HEK293 (cell line): ENCODE measurements around the gene GNAI1.

ENCODE experiments used
- CTCF ChIA-PET: fragments of 350-600 bp; formaldehyde crosslinking; extraction: SDS; loops from one replicate; lab custom pipeline; 2021; ENCODE audit warnings: antibody characterized with exemption; lab: Yijun Ruan, JAX
- POLR2A ChIA-PET: fragments of 300-600 bp; formaldehyde crosslinking; extraction: SDS; loops from one replicate; lab custom pipeline; 2020; ENCODE audit warnings: antibody characterized with exemption, inconsistent platforms; lab: Yijun Ruan, JAX
- H3K27ac ChIP-seq: fragments of 200-500 bp; sonication (Bioruptor generic); 2 replicates; pipeline ENCODE4 v1.5.1; 2014; ENCODE audit warnings: low read depth, low read length, control low read depth, inconsistent platforms; ENCODE audit errors: extremely low read depth
- H3K36me3 ChIP-seq, 2 experiments: fragments of 200-500 bp in 1 of 2; sonication (Bioruptor generic) in 1 of 2; 1 replicate in 1 of 2; 2 replicates in 1 of 2; pipeline ENCODE4 v1.5.1; 2014 to 2017; ENCODE audit warnings: inconsistent platforms in 2 of 2, low read length in 2 of 2; ENCODE audit not compliant: control insufficient read depth in 2 of 2, insufficient read depth in 1 of 2
- H3K4me1 ChIP-seq: fragments of 200-500 bp; sonication (Bioruptor generic); 2 replicates; pipeline ENCODE4 v1.5.1; 2014; ENCODE audit warnings: mild to moderate bottlenecking, low read length, inconsistent platforms; ENCODE audit not compliant: control insufficient read depth, insufficient read depth
- H3K4me3 ChIP-seq: 2 replicates; pipeline ENCODE4 v1.5.1; 2011; ENCODE audit warnings: low read depth, mild to moderate bottlenecking, control low read depth, low read length, moderate library complexity
- H3K9me3 ChIP-seq: fragments of 200-500 bp; sonication (Bioruptor generic); 2 replicates; pipeline ENCODE4 v1.5.1; 2014; ENCODE audit warnings: low read depth, low read length, inconsistent platforms; ENCODE audit not compliant: control insufficient read depth, insufficient read depth
- GLI2 ChIP-seq: fragments of 450-650 bp; formaldehyde crosslinking; IDR thresholded peaks from 2 replicates; pipeline ENCODE4; 2017; ENCODE audit warnings: missing biosample characterization, missing genetic modification characterization, low read depth, borderline replicate concordance
- HOXA7 ChIP-seq: sonication (generic); formaldehyde crosslinking; IDR thresholded peaks from 2 replicates; pipeline ENCODE4 v1.8.1; 2022; ENCODE audit warnings: missing genetic modification reagents, borderline replicate concordance
- MZF1 ChIP-seq: fragments of 450-650 bp; formaldehyde crosslinking; IDR thresholded peaks from 2 replicates; pipeline ENCODE4 v1.5.1; 2017; ENCODE audit warnings: missing biosample characterization, missing genetic modification characterization, borderline replicate concordance
- PRDM1 ChIP-seq: fragments of 450-650 bp; formaldehyde crosslinking; IDR thresholded peaks from 2 replicates; pipeline ENCODE4; 2016; ENCODE audit warnings: missing biosample characterization, missing genetic modification characterization
- SP2 ChIP-seq: fragments of 450-650 bp; formaldehyde crosslinking; IDR thresholded peaks from 2 replicates; pipeline ENCODE4 v1.5.1; 2016; ENCODE audit warnings: missing biosample characterization, missing genetic modification characterization
- SP7 ChIP-seq: fragments of 450-650 bp; formaldehyde crosslinking; IDR thresholded peaks from 2 replicates; pipeline ENCODE4 v1.5.1; 2016; ENCODE audit warnings: missing biosample characterization, missing genetic modification characterization
- ZBTB17 ChIP-seq: fragments of 450-650 bp; formaldehyde crosslinking; IDR thresholded peaks from 2 replicates; pipeline ENCODE4 v1.5.1; 2016; ENCODE audit warnings: missing biosample characterization, missing genetic modification characterization
- ZBTB20 ChIP-seq: fragments of 450-650 bp; formaldehyde crosslinking; IDR thresholded peaks from 2 replicates; pipeline ENCODE4 v1.5.1; 2016; ENCODE audit warnings: missing biosample characterization, missing genetic modification characterization
- ZBTB8A ChIP-seq: fragments of 450-650 bp; formaldehyde crosslinking; IDR thresholded peaks from 2 replicates; pipeline ENCODE4 v1.5.1; 2016; ENCODE audit warnings: missing biosample characterization, missing genetic modification characterization
- ZFHX2 ChIP-seq: fragments of 450-650 bp; formaldehyde crosslinking; conservative IDR thresholded peaks from 2 replicates; pipeline ENCODE4 v1.5.1; 2016; ENCODE audit warnings: missing biosample characterization, missing genetic modification characterization
- ZNF239 ChIP-seq: fragments of 450-650 bp; formaldehyde crosslinking; IDR thresholded peaks from 2 replicates; pipeline ENCODE4 v1.5.1; 2016; ENCODE audit warnings: missing biosample characterization, missing genetic modification characterization
- ZNF366 ChIP-seq: fragments of 450-650 bp; formaldehyde crosslinking; conservative IDR thresholded peaks from 2 replicates; pipeline ENCODE4 v1.5.1; 2016; ENCODE audit warnings: missing biosample characterization, missing genetic modification characterization
- ZNF626 ChIP-seq: fragments of 450-650 bp; sonication (Bioruptor Pico); formaldehyde crosslinking; IDR thresholded peaks from 2 replicates; pipeline ENCODE4 v1.5.1; 2018; ENCODE audit warnings: missing biosample characterization, missing genetic modification characterization, inconsistent platforms
- ZNF768 ChIP-seq: fragments of 450-650 bp; formaldehyde crosslinking; IDR thresholded peaks from 2 replicates; pipeline ENCODE4 v1.5.1; 2018; ENCODE audit warnings: missing biosample characterization, mild to moderate bottlenecking, missing genetic modification characterization
- ZSCAN30 ChIP-seq: fragments of 450-650 bp; IDR thresholded peaks from 2 replicates; pipeline ENCODE4 v1.5.1; 2018; ENCODE audit warnings: missing biosample characterization, mild to moderate bottlenecking, missing genetic modification characterization, moderate library complexity
- TF ChIP-seq, protein P1 (sequence below): fragments of 450-650 bp; formaldehyde crosslinking; IDR thresholded peaks from 2 replicates; pipeline ENCODE4 v1.5.1; 2016; ENCODE audit warnings: missing biosample characterization, missing genetic modification characterization
- TF ChIP-seq, protein P2 (sequence below): fragments of 450-650 bp; formaldehyde crosslinking; IDR thresholded peaks from 2 replicates; pipeline ENCODE4 v1.5.1; 2016; ENCODE audit warnings: missing biosample characterization, missing genetic modification characterization
- TF ChIP-seq, protein P3 (sequence below): fragments of 450-650 bp; formaldehyde crosslinking; IDR thresholded peaks from 2 replicates; pipeline ENCODE4 v1.5.1; 2016; ENCODE audit warnings: missing biosample characterization, missing genetic modification characterization
- TF ChIP-seq, protein P4 (sequence below): fragments of 450-650 bp; formaldehyde crosslinking; IDR thresholded peaks from 2 replicates; pipeline ENCODE4 v1.5.1; 2016; ENCODE audit warnings: missing biosample characterization, missing genetic modification characterization
- TF ChIP-seq, protein P5 (sequence below): sonication (generic); formaldehyde crosslinking; IDR thresholded peaks from 2 replicates; pipeline ENCODE4 v1.8.1; 2022; ENCODE audit warnings: mild to moderate bottlenecking, moderate library complexity, missing genetic modification reagents
- TF ChIP-seq, protein P6 (sequence below): fragments of 450-650 bp; formaldehyde crosslinking; IDR thresholded peaks from 2 replicates; pipeline ENCODE4 v1.5.1; 2016; ENCODE audit warnings: missing biosample characterization, missing genetic modification characterization
- TF ChIP-seq, protein P7 (sequence below): fragments of 450-650 bp; formaldehyde crosslinking; IDR thresholded peaks from 2 replicates; pipeline ENCODE4 v1.5.1; 2016; ENCODE audit warnings: missing biosample characterization, missing genetic modification characterization

The GNAI1 gene

DNA sequence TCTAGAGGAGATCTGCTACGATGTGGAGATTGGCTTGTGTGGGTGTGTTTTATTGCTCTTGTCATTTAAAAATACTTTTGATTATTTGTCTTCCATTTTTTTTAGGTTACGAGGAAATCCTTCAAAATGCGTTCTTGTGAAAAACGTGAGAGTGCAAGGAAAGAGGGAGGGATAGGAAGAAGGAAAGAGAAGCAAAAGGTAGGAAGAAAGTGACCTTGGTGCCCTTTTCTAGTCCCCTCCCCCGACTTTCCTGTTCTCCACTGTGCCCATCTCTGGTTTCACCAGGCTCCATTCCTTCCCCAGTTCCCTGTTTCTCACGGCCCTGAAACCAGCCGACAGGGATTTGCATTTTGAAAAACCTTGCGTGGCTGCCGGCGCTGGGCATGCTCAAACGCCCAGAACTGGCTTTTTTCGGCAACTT lies 506 bp upstream of the GNAI1 start:
- Histone ChIP-seq H3K36me3 (no peaks in the 10 kb centered on the region), H3K27ac (peak overlapping the region; percentile 74), H3K4me3 (peak overlapping the region; percentile 97), H3K4me1 (peaks cover 11% of the 10 kb centered on the region), H3K9me3 (no peaks in the 10 kb centered on the region)
- peak; percentile 72 for TF ChIP-seq PRDM1
- no peak for TF ChIP-seq HOXA7 (CRISPR knock-in tag)
- TF ChIP-seq, protein P1, sequence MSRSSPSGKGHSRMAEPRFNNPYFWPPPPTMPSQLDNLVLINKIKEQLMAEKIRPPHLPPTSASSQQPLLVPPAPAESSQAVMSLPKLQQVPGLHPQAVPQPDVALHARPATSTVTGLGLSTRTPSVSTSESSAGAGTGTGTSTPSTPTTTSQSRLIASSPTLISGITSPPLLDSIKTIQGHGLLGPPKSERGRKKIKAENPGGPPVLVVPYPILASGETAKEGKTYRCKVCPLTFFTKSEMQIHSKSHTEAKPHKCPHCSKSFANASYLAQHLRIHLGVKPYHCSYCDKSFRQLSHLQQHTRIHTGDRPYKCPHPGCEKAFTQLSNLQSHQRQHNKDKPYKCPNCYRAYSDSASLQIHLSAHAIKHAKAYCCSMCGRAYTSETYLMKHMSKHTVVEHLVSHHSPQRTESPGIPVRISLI = peak; percentile 62; the same call in 1 of the 2 replicates
- TF ChIP-seq MZF1 (tag by site-specific recombination) = peak; percentile 90; the same call in 1 of the 2 replicates
- TF ChIP-seq, protein P2, sequence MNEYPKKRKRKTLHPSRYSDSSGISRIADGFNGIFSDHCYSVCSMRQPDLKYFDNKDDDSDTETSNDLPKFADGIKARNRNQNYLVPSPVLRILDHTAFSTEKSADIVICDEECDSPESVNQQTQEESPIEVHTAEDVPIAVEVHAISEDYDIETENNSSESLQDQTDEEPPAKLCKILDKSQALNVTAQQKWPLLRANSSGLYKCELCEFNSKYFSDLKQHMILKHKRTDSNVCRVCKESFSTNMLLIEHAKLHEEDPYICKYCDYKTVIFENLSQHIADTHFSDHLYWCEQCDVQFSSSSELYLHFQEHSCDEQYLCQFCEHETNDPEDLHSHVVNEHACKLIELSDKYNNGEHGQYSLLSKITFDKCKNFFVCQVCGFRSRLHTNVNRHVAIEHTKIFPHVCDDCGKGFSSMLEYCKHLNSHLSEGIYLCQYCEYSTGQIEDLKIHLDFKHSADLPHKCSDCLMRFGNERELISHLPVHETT (tag by site-specific recombination) = no peak
- peak; percentile 14; the same call in 1 of the 2 replicates for TF ChIP-seq SP2 (tag by site-specific recombination)
- peak; percentile 7 for TF ChIP-seq ZBTB8A (tag by site-specific recombination)
- no peak for TF ChIP-seq SP7 (tag by site-specific recombination)
- TF ChIP-seq ZBTB20 (tag by site-specific recombination) = 0 out of 2 replicates have a peak, but pooled peaks have one; percentile 14
- TF ChIP-seq ZFHX2 (tag by site-specific recombination) = 0 out of 2 replicates have a peak, but pooled peaks have one; percentile 28
- no peak for TF ChIP-seq GLI2 (tag by site-specific recombination)
- TF ChIP-seq ZNF366 (tag by site-specific recombination) = peak; percentile 52
- TF ChIP-seq ZSCAN30 = peak; percentile 43; the same call in 1 of the 2 replicates
- TF ChIP-seq ZNF626 (tag by site-specific recombination) = no peak
- TF ChIP-seq ZNF768 = 0 out of 2 replicates have a peak, but pooled peaks have one; percentile 22
- TF ChIP-seq, protein P3, sequence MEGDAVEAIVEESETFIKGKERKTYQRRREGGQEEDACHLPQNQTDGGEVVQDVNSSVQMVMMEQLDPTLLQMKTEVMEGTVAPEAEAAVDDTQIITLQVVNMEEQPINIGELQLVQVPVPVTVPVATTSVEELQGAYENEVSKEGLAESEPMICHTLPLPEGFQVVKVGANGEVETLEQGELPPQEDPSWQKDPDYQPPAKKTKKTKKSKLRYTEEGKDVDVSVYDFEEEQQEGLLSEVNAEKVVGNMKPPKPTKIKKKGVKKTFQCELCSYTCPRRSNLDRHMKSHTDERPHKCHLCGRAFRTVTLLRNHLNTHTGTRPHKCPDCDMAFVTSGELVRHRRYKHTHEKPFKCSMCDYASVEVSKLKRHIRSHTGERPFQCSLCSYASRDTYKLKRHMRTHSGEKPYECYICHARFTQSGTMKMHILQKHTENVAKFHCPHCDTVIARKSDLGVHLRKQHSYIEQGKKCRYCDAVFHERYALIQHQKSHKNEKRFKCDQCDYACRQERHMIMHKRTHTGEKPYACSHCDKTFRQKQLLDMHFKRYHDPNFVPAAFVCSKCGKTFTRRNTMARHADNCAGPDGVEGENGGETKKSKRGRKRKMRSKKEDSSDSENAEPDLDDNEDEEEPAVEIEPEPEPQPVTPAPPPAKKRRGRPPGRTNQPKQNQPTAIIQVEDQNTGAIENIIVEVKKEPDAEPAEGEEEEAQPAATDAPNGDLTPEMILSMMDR (tag by site-specific recombination) = no peak
- TF ChIP-seq, protein P4, sequence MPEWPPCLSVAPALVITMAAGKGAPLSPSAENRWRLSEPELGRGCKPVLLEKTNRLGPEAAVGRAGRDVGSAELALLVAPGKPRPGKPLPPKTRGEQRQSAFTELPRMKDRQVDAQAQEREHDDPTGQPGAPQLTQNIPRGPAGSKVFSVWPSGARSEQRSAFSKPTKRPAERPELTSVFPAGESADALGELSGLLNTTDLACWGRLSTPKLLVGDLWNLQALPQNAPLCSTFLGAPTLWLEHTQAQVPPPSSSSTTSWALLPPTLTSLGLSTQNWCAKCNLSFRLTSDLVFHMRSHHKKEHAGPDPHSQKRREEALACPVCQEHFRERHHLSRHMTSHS (tag by site-specific recombination) = no peak
- TF ChIP-seq, protein P5, sequence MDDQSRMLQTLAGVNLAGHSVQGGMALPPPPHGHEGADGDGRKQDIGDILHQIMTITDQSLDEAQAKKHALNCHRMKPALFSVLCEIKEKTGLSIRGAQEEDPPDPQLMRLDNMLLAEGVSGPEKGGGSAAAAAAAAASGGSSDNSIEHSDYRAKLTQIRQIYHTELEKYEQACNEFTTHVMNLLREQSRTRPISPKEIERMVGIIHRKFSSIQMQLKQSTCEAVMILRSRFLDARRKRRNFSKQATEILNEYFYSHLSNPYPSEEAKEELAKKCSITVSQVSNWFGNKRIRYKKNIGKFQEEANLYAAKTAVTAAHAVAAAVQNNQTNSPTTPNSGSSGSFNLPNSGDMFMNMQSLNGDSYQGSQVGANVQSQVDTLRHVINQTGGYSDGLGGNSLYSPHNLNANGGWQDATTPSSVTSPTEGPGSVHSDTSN = no peak
- TF ChIP-seq ZNF239 (tag by site-specific recombination) = no peak
- 0 out of 2 replicates have a peak, but pooled peaks have one; percentile 6 for TF ChIP-seq ZBTB17 (tag by site-specific recombination)
- TF ChIP-seq, protein P6, sequence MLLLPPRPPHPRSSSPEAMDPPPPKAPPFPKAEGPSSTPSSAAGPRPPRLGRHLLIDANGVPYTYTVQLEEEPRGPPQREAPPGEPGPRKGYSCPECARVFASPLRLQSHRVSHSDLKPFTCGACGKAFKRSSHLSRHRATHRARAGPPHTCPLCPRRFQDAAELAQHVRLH = no peak
- TF ChIP-seq, protein P7, sequence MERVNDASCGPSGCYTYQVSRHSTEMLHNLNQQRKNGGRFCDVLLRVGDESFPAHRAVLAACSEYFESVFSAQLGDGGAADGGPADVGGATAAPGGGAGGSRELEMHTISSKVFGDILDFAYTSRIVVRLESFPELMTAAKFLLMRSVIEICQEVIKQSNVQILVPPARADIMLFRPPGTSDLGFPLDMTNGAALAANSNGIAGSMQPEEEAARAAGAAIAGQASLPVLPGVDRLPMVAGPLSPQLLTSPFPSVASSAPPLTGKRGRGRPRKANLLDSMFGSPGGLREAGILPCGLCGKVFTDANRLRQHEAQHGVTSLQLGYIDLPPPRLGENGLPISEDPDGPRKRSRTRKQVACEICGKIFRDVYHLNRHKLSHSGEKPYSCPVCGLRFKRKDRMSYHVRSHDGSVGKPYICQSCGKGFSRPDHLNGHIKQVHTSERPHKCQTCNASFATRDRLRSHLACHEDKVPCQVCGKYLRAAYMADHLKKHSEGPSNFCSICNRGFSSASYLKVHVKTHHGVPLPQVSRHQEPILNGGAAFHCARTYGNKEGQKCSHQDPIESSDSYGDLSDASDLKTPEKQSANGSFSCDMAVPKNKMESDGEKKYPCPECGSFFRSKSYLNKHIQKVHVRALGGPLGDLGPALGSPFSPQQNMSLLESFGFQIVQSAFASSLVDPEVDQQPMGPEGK (tag by site-specific recombination) = peak; percentile 8; the same call in 1 of the 2 replicates
- ChIA-PET POLR2A (interaction anchor here (0.5 to 1.7 kb wide), 7 partner anchors 10 to 1211 kb away, joined by 3 to 8 read pairs (median 4); no protein-coding TSS in a partner anchor), CTCF (interaction anchor here (0.6 to 1.5 kb wide), 16 partner anchors 10 to 849 kb away, joined by 3 to 5 read pairs (median 3); no protein-coding TSS in a partner anchor)
